Measurements from ENCODE around the gene SEMA5A.

The SEMA5A gene

GRCh38 chr5:9183992-9184391 is 361.9 kb downstream of the SEMA5A start:
- DNase-seq (ENCODE audit: low read depth in 4 of 4, low spot score in 1 of 4): no peak

GRCh38 chr5:9182899-9183695 is 362.8 kb downstream of the SEMA5A start:
- DNase-seq (ENCODE audit: low read depth in 4 of 4, low spot score in 1 of 4): no peak

GRCh38 chr5:9176641-9177040 is 369.2 kb downstream of the SEMA5A start:
- no peak for DNase-seq (ENCODE audit: low read depth in 4 of 4, low spot score in 1 of 4)

GRCh38 chr5:9174446-9174845 is 371.4 kb downstream of the SEMA5A start:
- DNase-seq (ENCODE audit: low read depth in 4 of 4, low spot score in 1 of 4): no peak

- no peak for DNase-seq (ENCODE audit: low read depth in 4 of 4, low spot score in 1 of 4)
Measured at GRCh38 chr5:9173281-9174048, 372.4 kb downstream of the SEMA5A start.

GRCh38 chr5:9170026-9170425 is 375.8 kb downstream of the SEMA5A start:
- DNase-seq (ENCODE audit: low read depth in 4 of 4, low spot score in 1 of 4): no peak

- DNase-seq (ENCODE audit: low read depth in 4 of 4, low spot score in 1 of 4): no peak
Measured at GRCh38 chr5:9169557-9169902, 376.3 kb downstream of the SEMA5A start.

- no peak for DNase-seq (ENCODE audit: low read depth in 4 of 4, low spot score in 1 of 4)
Measured at GRCh38 chr5:9168791-9169556, 376.9 kb downstream of the SEMA5A start.

- no peak for DNase-seq (ENCODE audit: low read depth in 4 of 4, low spot score in 1 of 4)
Measured at GRCh38 chr5:9166202-9167112, 379.4 kb downstream of the SEMA5A start.

- DNase-seq (ENCODE audit: low read depth in 4 of 4, low spot score in 1 of 4): no peak
Measured at GRCh38 chr5:9165546-9165945, 380.3 kb downstream of the SEMA5A start.

- no peak for DNase-seq (ENCODE audit: low read depth in 4 of 4, low spot score in 1 of 4)
Measured at GRCh38 chr5:9160747-9161146, 385.1 kb downstream of the SEMA5A start.

- no peak for DNase-seq (ENCODE audit: low read depth in 4 of 4, low spot score in 1 of 4)
Measured at GRCh38 chr5:9157811-9158210, 388.1 kb downstream of the SEMA5A start.

- no peak for DNase-seq (ENCODE audit: low read depth in 4 of 4, low spot score in 1 of 4)
Measured at GRCh38 chr5:9157020-9157419, 388.9 kb downstream of the SEMA5A start.

GRCh38 chr5:9156282-9156681 is 389.6 kb downstream of the SEMA5A start:
- no peak for DNase-seq (ENCODE audit: low read depth in 4 of 4, low spot score in 1 of 4)

GRCh38 chr5:9151684-9152427 is 394.0 kb downstream of the SEMA5A start:
- DNase-seq (ENCODE audit: low read depth in 4 of 4, low spot score in 1 of 4): no peak

- DNase-seq (ENCODE audit: low read depth in 4 of 4, low spot score in 1 of 4): no peak
Measured at GRCh38 chr5:9149988-9150387, 395.9 kb downstream of the SEMA5A start.

GRCh38 chr5:9148242-9148641 is 397.6 kb downstream of the SEMA5A start:
- no peak for DNase-seq (ENCODE audit: low read depth in 4 of 4, low spot score in 1 of 4)

GRCh38 chr5:9140711-9141110 is 405.2 kb downstream of the SEMA5A start:
- DNase-seq (ENCODE audit: low read depth in 4 of 4, low spot score in 1 of 4): no peak

- DNase-seq (ENCODE audit: low read depth in 4 of 4, low spot score in 1 of 4): no peak
Measured at GRCh38 chr5:9140202-9140601, 405.7 kb downstream of the SEMA5A start.

GRCh38 chr5:9139344-9139743 is 406.5 kb downstream of the SEMA5A start:
- DNase-seq (ENCODE audit: low read depth in 4 of 4, low spot score in 1 of 4): no peak

Measured in stimulated activated CD4-positive, alpha-beta T cell treated with anti-CD3 and anti-CD28 coated beads, Interleukin-1b, Interleukin-23, amount 100 ng/mL, for 24 hours (primary cell).